Measurements from ENCODE around the gene RAMP3. TPM values are rescaled to one million over a fixed set of nuclear protein-coding genes. Genes with fewer than 3 reads are reported as not detected.

Gene RAMP3
- total and polyA plus RNA-seq, 9 of the 15 experiments (the other 6 are each of a cell fraction or from before 2014, with no cell fraction given) = not detected

DNA sequence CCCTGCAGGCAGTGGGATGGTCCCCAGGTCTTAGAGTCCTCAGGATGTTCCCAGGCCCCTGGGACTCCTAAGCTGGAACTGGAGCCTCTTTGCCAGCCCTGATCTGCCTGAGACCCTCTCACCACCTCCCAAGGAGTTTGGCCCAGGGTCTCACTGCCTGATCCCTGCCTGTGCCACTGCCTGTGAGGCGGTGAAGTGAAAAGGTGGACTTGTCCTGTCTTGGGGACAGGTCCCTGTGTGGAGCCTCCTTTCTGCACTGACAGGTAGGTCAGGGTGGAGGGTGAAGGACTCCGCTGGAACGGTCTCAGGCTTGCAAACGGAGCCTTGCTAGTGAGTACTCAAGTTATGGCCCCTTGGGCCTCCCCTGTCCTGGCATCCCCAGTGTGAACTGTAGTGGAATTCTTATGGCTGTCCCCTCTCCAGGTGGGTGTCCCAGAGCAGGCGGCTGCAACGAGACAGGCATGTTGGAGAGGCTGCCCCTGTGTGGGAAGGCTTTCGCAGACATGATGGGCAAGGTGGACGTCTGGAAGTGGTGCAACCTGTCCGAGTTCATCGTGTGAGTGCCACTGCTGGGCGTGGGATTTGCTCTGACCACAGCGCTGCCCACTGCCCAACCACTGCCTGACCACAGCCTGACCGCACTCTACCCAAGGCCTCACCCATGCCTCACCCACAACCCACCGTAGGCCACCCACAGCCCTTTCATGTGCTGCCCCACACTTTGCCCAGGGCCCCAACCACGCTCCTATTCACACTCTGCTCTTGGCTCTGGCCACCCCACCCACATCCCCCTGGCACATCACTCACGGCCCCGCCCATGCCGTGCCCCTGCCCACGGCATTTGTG is 19.5 kb downstream of the RAMP3 start:
- FAIRE-seq (no peak), DNase-seq (ENCODE audit: extremely low read depth in 1 of 4, low spot score in 3 of 4) (no peak), ATAC-seq (no peak)
- no peaks in the 10 kb centered on the region for H3K36me3 ChIP-seq (ENCODE audit: control insufficient read depth, insufficient read depth, low read length)
- intact Hi-C loops (cut with micrococcal nuclease) (no loop called here), in situ Hi-C loops (cut with MboI) (no loop called here)
- 1% methylated on average over 17 of the region's 19 CpGs for WGBS (ENCODE audit: insufficient coverage, low coverage, missing lambda C conversion rate)
- no peak overlapping the region for H2AFZ ChIP-seq (ENCODE audit: low read depth, low read length)
- peaks cover 0 to 43% of the 10 kb centered on the region in 2 experiments; a peak in 2 of 5 replicates for H3K27me3 ChIP-seq (ENCODE audit: control insufficient read depth in 2 of 2, insufficient read depth in 2 of 2, low read length in 2 of 2)
- no peaks in the 10 kb centered on the region for H3K79me2 ChIP-seq (ENCODE audit: control insufficient read depth, insufficient read depth, low read length)
- H3K4me1 ChIP-seq (replicated peaks in 1 of 2; ENCODE audit: control insufficient read depth in 2 of 2, insufficient read depth in 2 of 2, low read length in 2 of 2) = 0 out of 5 replicates have a peak, but pooled peaks cover 0 to 2% of the 10 kb centered on the region in 2 experiments
- no peak overlapping the region for H3K9ac ChIP-seq (ENCODE audit: insufficient read depth in 1 of 2, low read depth in 2 of 2, low read length in 2 of 2)
- no peak overlapping the region for H3K4me3 ChIP-seq
- peaks cover 4% of the 10 kb centered on the region for H3K9me1 ChIP-seq (ENCODE audit: control insufficient read depth, insufficient read depth, low read length)
- no peak overlapping the region for H3K27ac ChIP-seq (ENCODE audit: extremely low read depth, low read depth, low read length)
- no peak overlapping the region for H3K4me2 ChIP-seq (ENCODE audit: insufficient read depth, low read length)
- H3K9me3 ChIP-seq (replicated peaks; ENCODE audit: control insufficient read depth, insufficient read depth, low read depth, low read length) = no peaks in the 10 kb centered on the region
- BruUV-seq (replicated peaks) = no TSS peak
- ChIA-PET CTCF (ENCODE audit: low intra/inter-chr PET ratio) (interaction anchor here (1.0 kb wide), 1 partner anchor 99 kb away, joined by 3 read pairs; no protein-coding TSS in a partner anchor), POLR2A (no interaction called here)
- 0 out of 2 replicates have a peak, but pooled peaks cover 5% of the 10 kb centered on the region for H4K20me1 ChIP-seq (replicated peaks; ENCODE audit: control insufficient read depth, insufficient read depth, low read length)
- TF ChIP-seq TCFL5 (CRISPR knock-in tag; conservative IDR thresholded peaks at IDR 0.05) (no peak), BACH1 (tag; IDR thresholded peaks at IDR 0.05) (no peak), ZNF282 (CRISPR knock-in tag; IDR thresholded peaks at IDR 0.05) (no peak), MTA2 (IDR thresholded peaks at IDR 0.05; ENCODE audit: low read depth) (no peak), ZBTB1 (CRISPR knock-in tag; IDR thresholded peaks at IDR 0.05; ENCODE audit: borderline replicate concordance, low read depth) (no peak), IFI16 (CRISPR knock-in tag; IDR thresholded peaks at IDR 0.05) (no peak), ZKSCAN8 (CRISPR knock-in tag; IDR thresholded peaks at IDR 0.05) (no peak), SP1 (CRISPR knock-in tag; IDR thresholded peaks at IDR 0.05) (no peak), FOXA3 (CRISPR knock-in tag; conservative IDR thresholded peaks at IDR 0.05 in 1 of 2, IDR thresholded peaks at IDR 0.05 in 1 of 2) (no peak), NFATC3 (IDR thresholded peaks at IDR 0.05) (no peak), TOE1 (IDR thresholded peaks at IDR 0.05; ENCODE audit: borderline replicate concordance) (no peak), TOE1 (CRISPR knock-in tag; IDR thresholded peaks at IDR 0.05; ENCODE audit: borderline replicate concordance, low read depth) (no peak), SMARCB1 (IDR thresholded peaks at IDR 0.05; ENCODE audit: insufficient read length, low read depth) (no peak), EWSR1 (IDR thresholded peaks at IDR 0.05; ENCODE audit: borderline replicate concordance, low read depth, partially characterized antibody) (no peak)
- TF ChIP-seq, protein P1, sequence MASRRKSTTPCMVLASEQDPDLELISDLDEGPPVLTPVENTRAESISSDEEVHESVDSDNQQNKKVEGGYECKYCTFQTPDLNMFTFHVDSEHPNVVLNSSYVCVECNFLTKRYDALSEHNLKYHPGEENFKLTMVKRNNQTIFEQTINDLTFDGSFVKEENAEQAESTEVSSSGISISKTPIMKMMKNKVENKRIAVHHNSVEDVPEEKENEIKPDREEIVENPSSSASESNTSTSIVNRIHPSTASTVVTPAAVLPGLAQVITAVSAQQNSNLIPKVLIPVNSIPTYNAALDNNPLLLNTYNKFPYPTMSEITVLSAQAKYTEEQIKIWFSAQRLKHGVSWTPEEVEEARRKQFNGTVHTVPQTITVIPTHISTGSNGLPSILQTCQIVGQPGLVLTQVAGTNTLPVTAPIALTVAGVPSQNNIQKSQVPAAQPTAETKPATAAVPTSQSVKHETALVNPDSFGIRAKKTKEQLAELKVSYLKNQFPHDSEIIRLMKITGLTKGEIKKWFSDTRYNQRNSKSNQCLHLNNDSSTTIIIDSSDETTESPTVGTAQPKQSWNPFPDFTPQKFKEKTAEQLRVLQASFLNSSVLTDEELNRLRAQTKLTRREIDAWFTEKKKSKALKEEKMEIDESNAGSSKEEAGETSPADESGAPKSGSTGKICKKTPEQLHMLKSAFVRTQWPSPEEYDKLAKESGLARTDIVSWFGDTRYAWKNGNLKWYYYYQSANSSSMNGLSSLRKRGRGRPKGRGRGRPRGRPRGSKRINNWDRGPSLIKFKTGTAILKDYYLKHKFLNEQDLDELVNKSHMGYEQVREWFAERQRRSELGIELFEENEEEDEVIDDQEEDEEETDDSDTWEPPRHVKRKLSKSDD (conservative IDR thresholded peaks at IDR 0.05; ENCODE audit: low read length) = no peak
- TF ChIP-seq, protein P2, sequence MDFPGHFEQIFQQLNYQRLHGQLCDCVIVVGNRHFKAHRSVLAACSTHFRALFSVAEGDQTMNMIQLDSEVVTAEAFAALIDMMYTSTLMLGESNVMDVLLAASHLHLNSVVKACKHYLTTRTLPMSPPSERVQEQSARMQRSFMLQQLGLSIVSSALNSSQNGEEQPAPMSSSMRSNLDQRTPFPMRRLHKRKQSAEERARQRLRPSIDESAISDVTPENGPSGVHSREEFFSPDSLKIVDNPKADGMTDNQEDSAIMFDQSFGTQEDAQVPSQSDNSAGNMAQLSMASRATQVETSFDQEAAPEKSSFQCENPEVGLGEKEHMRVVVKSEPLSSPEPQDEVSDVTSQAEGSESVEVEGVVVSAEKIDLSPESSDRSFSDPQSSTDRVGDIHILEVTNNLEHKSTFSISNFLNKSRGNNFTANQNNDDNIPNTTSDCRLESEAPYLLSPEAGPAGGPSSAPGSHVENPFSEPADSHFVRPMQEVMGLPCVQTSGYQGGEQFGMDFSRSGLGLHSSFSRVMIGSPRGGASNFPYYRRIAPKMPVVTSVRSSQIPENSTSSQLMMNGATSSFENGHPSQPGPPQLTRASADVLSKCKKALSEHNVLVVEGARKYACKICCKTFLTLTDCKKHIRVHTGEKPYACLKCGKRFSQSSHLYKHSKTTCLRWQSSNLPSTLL (IDR thresholded peaks at IDR 0.05) = no peak
- TF ChIP-seq, protein P3, sequence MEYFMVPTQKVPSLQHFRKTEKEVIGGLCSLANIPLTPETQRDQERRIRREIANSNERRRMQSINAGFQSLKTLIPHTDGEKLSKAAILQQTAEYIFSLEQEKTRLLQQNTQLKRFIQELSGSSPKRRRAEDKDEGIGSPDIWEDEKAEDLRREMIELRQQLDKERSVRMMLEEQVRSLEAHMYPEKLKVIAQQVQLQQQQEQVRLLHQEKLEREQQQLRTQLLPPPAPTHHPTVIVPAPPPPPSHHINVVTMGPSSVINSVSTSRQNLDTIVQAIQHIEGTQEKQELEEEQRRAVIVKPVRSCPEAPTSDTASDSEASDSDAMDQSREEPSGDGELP (CRISPR knock-in tag; IDR thresholded peaks at IDR 0.05; ENCODE audit: borderline replicate concordance) = no peak
